GM11168 (cell line): Measurements from ENCODE around the gene MYO10.

Source experiments
- in situ Hi-C: fragments of 300-500 bp; cut with MboI; formaldehyde crosslinking; loops from one replicate; pipeline ENCODE4 v1.12.0; 2022; ENCODE audit warnings: low sequenced_read_pairs; ENCODE audit not compliant: unreplicated experiment

The MYO10 gene

GRCh38 chr5:16616536-16617273 is 319.4 kb downstream of the MYO10 start, which contains the start of gene RETREG1:
TSS of gene RETREG1 (minus strand) at chr5:16616997. CDS start at chr5:16616971, 26 bp downstream.
- in situ Hi-C loops: no loop called here

GRCh38 chr5:16615741-16616535 is 320.1 kb downstream of the MYO10 start:
- in situ Hi-C loops: no loop called here

- in situ Hi-C loops: no loop called here
Measured at GRCh38 chr5:16612007-16612406, 324.1 kb downstream of the MYO10 start.
